Mesendoderm (in vitro differentiated cells): ENCODE measurements around the gene ASIC1.
A peak's percentile ranks its signal among the peaks of the same experiment; 100 is the strongest.

Source experiments
- DNase-seq: peaks from one replicate; pipeline ENCODE4 v3.0.0; 2013
- H2AK5ac ChIP-seq: 2 replicates; pipeline ENCODE4 v1.6.1; 2013; ENCODE audit warnings: low read length, inconsistent platforms
- H2BK120ac ChIP-seq: 2 replicates; pipeline ENCODE4 v1.6.1; 2013; ENCODE audit warnings: low read depth, mild to moderate bottlenecking, low read length, moderate library complexity, mixed read lengths
- H2BK15ac ChIP-seq: replicated peaks from 2 replicates; pipeline ENCODE4 v1.6.1; 2013; ENCODE audit warnings: low read depth, mild to moderate bottlenecking, moderate library complexity
- H2BK5ac ChIP-seq: 2 replicates; pipeline ENCODE4 v1.6.1; 2013; ENCODE audit warnings: low read length, inconsistent platforms
- H3K18ac ChIP-seq: 2 replicates; pipeline ENCODE4 v1.6.1; 2013; ENCODE audit warnings: mild to moderate bottlenecking, low read length, mixed read lengths
- H3K23ac ChIP-seq: one replicate; pipeline ENCODE4 v1.6.1; 2013; ENCODE audit warnings: low read length
- H3K27ac ChIP-seq: 2 replicates; pipeline ENCODE4 v1.5.1; 2013; ENCODE audit warnings: low read depth, mild to moderate bottlenecking, inconsistent platforms, low read length, moderate library complexity
- H3K27me3 ChIP-seq: 2 replicates; pipeline ENCODE4 v1.6.1; 2013; ENCODE audit warnings: low read length, control low read depth, mild to moderate bottlenecking, inconsistent platforms; ENCODE audit not compliant: insufficient read depth, poor library complexity
- H3K36me3 ChIP-seq: 2 replicates; pipeline ENCODE4 v1.6.1; 2013; ENCODE audit warnings: low read length, inconsistent platforms; ENCODE audit not compliant: control insufficient read depth, insufficient read depth
- H3K4ac ChIP-seq: one replicate; pipeline ENCODE4 v1.6.1; 2013; ENCODE audit warnings: low read depth, mild to moderate bottlenecking, low read length, moderate library complexity
- H3K4me1 ChIP-seq: 2 replicates; pipeline ENCODE4 v1.6.1; 2013; ENCODE audit warnings: low read depth, low read length, inconsistent platforms; ENCODE audit not compliant: control insufficient read depth
- H3K4me2 ChIP-seq: 2 replicates; pipeline ENCODE4 v1.6.1; 2013; ENCODE audit warnings: low read length
- H3K4me3 ChIP-seq: 2 replicates; pipeline ENCODE4 v1.5.1; 2013; ENCODE audit warnings: mild to moderate bottlenecking, low read length
- H3K56ac ChIP-seq: one replicate; pipeline ENCODE4 v1.6.1; 2013; ENCODE audit warnings: low read length
- H3K79me1 ChIP-seq: 2 replicates; pipeline ENCODE4 v1.6.1; 2013; ENCODE audit warnings: low read length, inconsistent platforms
- H3K79me2 ChIP-seq: 2 replicates; pipeline ENCODE4 v1.6.1; 2013; ENCODE audit warnings: mild to moderate bottlenecking, low read length; ENCODE audit not compliant: control insufficient read depth, insufficient read depth
- H3K9ac ChIP-seq: 2 replicates; pipeline ENCODE4 v1.6.1; 2013; ENCODE audit warnings: low read length, inconsistent platforms
- H4K5ac ChIP-seq: one replicate; pipeline ENCODE4 v1.6.1; 2013; ENCODE audit warnings: low read length
- H4K8ac ChIP-seq: one replicate; pipeline ENCODE4 v1.6.1; 2013; ENCODE audit warnings: low read depth, mild to moderate bottlenecking, control low read depth, low read length, moderate library complexity
- WGBS: extraction: QIAGEN DNeasy Blood & Tissue Kit; methylation state at CpG from one replicate; pipeline ENCODE4 v1.1.7; 2013; ENCODE audit warnings: low lambda C conversion rate, missing lambda C conversion rate; ENCODE audit not compliant: insufficient coverage; ENCODE audit errors: extremely low coverage; 5-methylcytosine and 5-hydroxymethylcytosine counted together

The ASIC1 gene

GRCh38 chr12:50103351-50103750 lies 46.0 kb downstream of the ASIC1 start:
- Histone ChIP-seq H2BK120ac (no peak overlapping the region), H3K4ac (no peak overlapping the region), H3K27ac (no peak overlapping the region), H3K18ac (no peak overlapping the region), H2AK5ac (no peak overlapping the region), H3K27me3 (no peaks in the 10 kb centered on the region), H3K79me2 (no peaks in the 10 kb centered on the region), H3K4me3 (no peak overlapping the region), H3K9ac (no peak overlapping the region), H3K4me2 (no peak overlapping the region), H4K8ac (no peak overlapping the region), H3K23ac (no peak overlapping the region), H3K36me3 (peaks cover 14% of the 10 kb centered on the region), H2BK15ac (no peak overlapping the region), H3K4me1 (no peaks in the 10 kb centered on the region), H3K79me1 (no peaks in the 10 kb centered on the region), H4K5ac (no peak overlapping the region), H2BK5ac (no peak overlapping the region), H3K56ac (peak overlapping the region; percentile 15)
- DNase-seq: no peak
- no CpG with 5 or more reads among the region's 2 CpGs for WGBS

GRCh38 chr12:50103767-50104321 lies 46.4 kb downstream of the ASIC1 start, which contains the start of gene GPD1:
GPD1 (plus strand) TSS chr12:50104008; CDS start chr12:50104051, 43 bp downstream.
- H2AK5ac ChIP-seq: no peak within 1 kb of the TSS
- WGBS: no CpG with 5 or more reads among the region's 13 CpGs
- no peaks in the 10 kb centered on the region for H3K27me3 ChIP-seq
- H3K79me1 ChIP-seq: no peaks in the 10 kb centered on the region
- H3K4me1 ChIP-seq: no peaks in the 10 kb centered on the region
- H3K4me3 ChIP-seq: no peak within 1 kb of the TSS
- no peak within 1 kb of the TSS for H4K5ac ChIP-seq
- H3K79me2 ChIP-seq: no peaks in the 10 kb centered on the region
- no peak within 1 kb of the TSS for H3K23ac ChIP-seq
- no peak within 1 kb of the TSS for H2BK5ac ChIP-seq
- no peak within 1 kb of the TSS for H3K27ac ChIP-seq
- H3K36me3 ChIP-seq: peaks cover 9% of the 10 kb centered on the region
- H3K9ac ChIP-seq: no peak within 1 kb of the TSS
- peak within 1 kb of the TSS; percentile 15 for H3K56ac ChIP-seq
- H3K18ac ChIP-seq: no peak within 1 kb of the TSS
- H3K4me2 ChIP-seq: no peak within 1 kb of the TSS
- DNase-seq: peak; percentile 65
- no peak within 1 kb of the TSS for H2BK120ac ChIP-seq
- no peak within 1 kb of the TSS for H2BK15ac ChIP-seq
- no peak within 1 kb of the TSS for H3K4ac ChIP-seq
- H4K8ac ChIP-seq: no peak within 1 kb of the TSS

GRCh38 chr12:50104417-50105366 lies 47.3 kb downstream of the ASIC1 start:
- DNase-seq: no peak
- Histone ChIP-seq H3K27me3 (no peaks in the 10 kb centered on the region), H2BK15ac (no peak overlapping the region), H3K27ac (no peak overlapping the region), H3K36me3 (peaks cover 3% of the 10 kb centered on the region), H3K79me1 (no peaks in the 10 kb centered on the region), H3K79me2 (no peaks in the 10 kb centered on the region), H2BK5ac (no peak overlapping the region), H3K18ac (no peak overlapping the region), H3K4me1 (no peaks in the 10 kb centered on the region), H2AK5ac (no peak overlapping the region), H4K5ac (no peak overlapping the region), H3K4ac (no peak overlapping the region), H3K4me3 (no peak overlapping the region), H3K9ac (no peak overlapping the region), H3K4me2 (no peak overlapping the region), H3K56ac (no peak overlapping the region), H3K23ac (no peak overlapping the region), H2BK120ac (no peak overlapping the region), H4K8ac (no peak overlapping the region)
- WGBS: no CpG with 5 or more reads among the region's 14 CpGs

- Histone ChIP-seq H3K9ac (no peak overlapping the region), H3K23ac (no peak overlapping the region), H3K27me3 (no peaks in the 10 kb centered on the region), H3K79me2 (no peaks in the 10 kb centered on the region), H4K5ac (no peak overlapping the region), H3K4me3 (no peak overlapping the region), H4K8ac (no peak overlapping the region), H2AK5ac (no peak overlapping the region), H3K4me2 (no peak overlapping the region), H3K79me1 (no peaks in the 10 kb centered on the region), H3K4me1 (peaks cover 6% of the 10 kb centered on the region), H3K18ac (no peak overlapping the region), H3K4ac (no peak overlapping the region), H2BK5ac (no peak overlapping the region), H3K27ac (no peak overlapping the region), H3K36me3 (no peaks in the 10 kb centered on the region), H2BK120ac (no peak overlapping the region), H3K56ac (no peak overlapping the region), H2BK15ac (no peak overlapping the region)
- no peak for DNase-seq
- WGBS: no CpG with 5 or more reads among the region's 12 CpGs
These were observed 48.6 kb downstream of the ASIC1 start for GRCh38 chr12:50105913-50106450.

GRCh38 chr12:50106907-50107306 lies 49.5 kb downstream of the ASIC1 start:
- Histone ChIP-seq H3K9ac (no peak overlapping the region), H4K5ac (no peak overlapping the region), H3K4me3 (no peak overlapping the region), H2BK5ac (no peak overlapping the region), H4K8ac (no peak overlapping the region), H2AK5ac (no peak overlapping the region), H3K4ac (no peak overlapping the region), H3K56ac (no peak overlapping the region), H2BK120ac (no peak overlapping the region), H2BK15ac (no peak overlapping the region), H3K27ac (no peak overlapping the region), H3K23ac (no peak overlapping the region), H3K4me2 (no peak overlapping the region), H3K36me3 (no peaks in the 10 kb centered on the region), H3K79me2 (no peaks in the 10 kb centered on the region), H3K27me3 (no peaks in the 10 kb centered on the region), H3K4me1 (peaks cover 8% of the 10 kb centered on the region), H3K18ac (no peak overlapping the region), H3K79me1 (no peaks in the 10 kb centered on the region)
- no peak for DNase-seq
- WGBS: no CpG with 5 or more reads among the region's 3 CpGs
